ENCODE results near the gene MARK4. TPM values are rescaled to one million over a fixed set of nuclear protein-coding genes. Genes with fewer than 3 reads are reported as not detected.

The MARK4 gene
- polyA plus RNA-seq, 1 donor (not counting 4 experiments of a cell fraction or from before 2014, with no cell fraction given), result 19.7 TPM

DNA sequence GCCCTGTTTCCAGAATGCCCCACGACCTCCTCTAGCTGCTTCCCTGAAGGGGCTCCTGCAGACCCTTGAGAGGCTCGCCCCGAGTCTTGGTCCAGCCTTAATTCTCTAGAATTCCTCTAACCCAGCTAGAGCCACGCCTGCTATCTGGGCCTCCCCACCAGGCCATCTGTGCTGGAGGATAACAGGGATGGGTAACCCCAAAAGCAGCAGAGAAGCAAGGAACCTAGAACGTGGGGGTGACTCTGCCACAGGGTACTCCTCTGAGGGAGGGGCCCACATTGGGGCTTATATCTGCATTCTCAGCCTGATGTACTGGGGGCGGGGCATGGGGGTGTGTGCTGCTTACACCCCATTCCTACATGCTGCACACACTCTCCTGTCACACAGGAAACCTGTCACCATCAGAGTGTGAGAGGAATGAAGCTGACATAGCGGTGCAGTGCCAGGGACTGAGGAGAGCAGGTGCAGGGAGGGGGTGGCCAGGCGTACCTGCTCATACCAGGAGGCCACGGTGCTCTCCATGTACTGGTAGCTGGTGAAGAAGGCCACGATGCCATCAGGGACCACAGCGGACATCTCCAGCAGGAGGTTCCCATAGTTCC, 103.3 kb downstream of the MARK4 start:
- no peak overlapping the region for H2AFZ ChIP-seq (ENCODE audit: control insufficient read depth, low read length)
- H3K4me2 ChIP-seq (ENCODE audit: control insufficient read depth, extremely low read depth, insufficient read depth, low read depth, low read length), result no peak overlapping the region
- H3K36me3 ChIP-seq (ENCODE audit: control insufficient read depth in 2 of 2, extremely low read depth in 1 of 2, insufficient read depth in 2 of 2, low read length in 2 of 2), result peaks cover 46 to 54% of the 10 kb centered on the region in 2 experiments
- peaks cover 3% of the 10 kb centered on the region for H4K20me1 ChIP-seq (ENCODE audit: control insufficient read depth, extremely low read depth, insufficient read depth, low read length)
- H3K79me2 ChIP-seq (ENCODE audit: control insufficient read depth, insufficient read depth, low read length), result no peaks in the 10 kb centered on the region
- TF ChIP-seq EZH2 (IDR thresholded peaks at IDR 0.05; ENCODE audit: low read length), result no peak
- TF ChIP-seq, protein P1, sequence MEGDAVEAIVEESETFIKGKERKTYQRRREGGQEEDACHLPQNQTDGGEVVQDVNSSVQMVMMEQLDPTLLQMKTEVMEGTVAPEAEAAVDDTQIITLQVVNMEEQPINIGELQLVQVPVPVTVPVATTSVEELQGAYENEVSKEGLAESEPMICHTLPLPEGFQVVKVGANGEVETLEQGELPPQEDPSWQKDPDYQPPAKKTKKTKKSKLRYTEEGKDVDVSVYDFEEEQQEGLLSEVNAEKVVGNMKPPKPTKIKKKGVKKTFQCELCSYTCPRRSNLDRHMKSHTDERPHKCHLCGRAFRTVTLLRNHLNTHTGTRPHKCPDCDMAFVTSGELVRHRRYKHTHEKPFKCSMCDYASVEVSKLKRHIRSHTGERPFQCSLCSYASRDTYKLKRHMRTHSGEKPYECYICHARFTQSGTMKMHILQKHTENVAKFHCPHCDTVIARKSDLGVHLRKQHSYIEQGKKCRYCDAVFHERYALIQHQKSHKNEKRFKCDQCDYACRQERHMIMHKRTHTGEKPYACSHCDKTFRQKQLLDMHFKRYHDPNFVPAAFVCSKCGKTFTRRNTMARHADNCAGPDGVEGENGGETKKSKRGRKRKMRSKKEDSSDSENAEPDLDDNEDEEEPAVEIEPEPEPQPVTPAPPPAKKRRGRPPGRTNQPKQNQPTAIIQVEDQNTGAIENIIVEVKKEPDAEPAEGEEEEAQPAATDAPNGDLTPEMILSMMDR (optimal IDR thresholded peaks at IDR 0.05 in 1 of 3, IDR thresholded peaks at IDR 0.05 in 1 of 3, conservative IDR thresholded peaks at IDR 0.05 in 1 of 3; ENCODE audit: extremely low read depth in 1 of 3, insufficient read depth in 2 of 3, low read length in 3 of 3), result no peak
- no peak overlapping the region for H3K4me3 ChIP-seq (ENCODE audit: control insufficient read depth in 2 of 3, extremely low read depth in 1 of 3, insufficient read depth in 2 of 3, low read depth in 1 of 3, low read length in 3 of 3)
- FAIRE-seq, result no peak
- dilution Hi-C loops (cut with MboI; ENCODE audit: extremely low pct_ligation_motif_present, low sequenced_read_pairs), result no loop called here
- H3K9ac ChIP-seq (ENCODE audit: control insufficient read depth, extremely low read depth, insufficient read depth, low read length), result no peak overlapping the region
- no peaks in the 10 kb centered on the region for H3K9me1 ChIP-seq (ENCODE audit: control insufficient read depth, extremely low read depth, insufficient read depth, low read length)
- H3K27ac ChIP-seq (ENCODE audit: control insufficient read depth, insufficient read depth, low read length), result no peak overlapping the region
- no peaks in the 10 kb centered on the region for H3K4me1 ChIP-seq (ENCODE audit: control insufficient read depth, extremely low read depth, insufficient read depth, low read length)
- no peaks in the 10 kb centered on the region for H3K27me3 ChIP-seq (ENCODE audit: control insufficient read depth, extremely low read depth, insufficient read depth, low read length)
- DNase-seq (ENCODE audit: low read depth, low spot score), result no peak
- H3K9me3 ChIP-seq (ENCODE audit: control insufficient read depth, low read depth, low read length), result no peaks in the 10 kb centered on the region

Other genes starting within 250 kb of the MARK4 start
- gene RELB, start 249.8 kb upstream of the MARK4 start, polyA plus RNA-seq, result 3.6 to 7.3 TPM (median 4.5 TPM) in 3 replicates
- 15.7 to 21.4 TPM (median 19.7 TPM) in 3 replicates for gene CLASRP, start 212.2 kb upstream of the MARK4 start, polyA plus RNA-seq
- 0.13 to 1.6 TPM (median 0.25 TPM) in 3 replicates for gene ZNF296, start 174.8 kb upstream of the MARK4 start, polyA plus RNA-seq
- gene GEMIN7, start 172.0 kb upstream of the MARK4 start, polyA plus RNA-seq, result 23.1 to 30.1 TPM (median 23.7 TPM) in 3 replicates
- gene PPP1R37, start 158.1 kb upstream of the MARK4 start, polyA plus RNA-seq, result 8.6 to 15.2 TPM (median 10.2 TPM) in 3 replicates
- 0.20 to 1.2 TPM (median 0.37 TPM) in 3 replicates for gene NKPD1, start 90.3 kb upstream of the MARK4 start, polyA plus RNA-seq
- 4.7 to 7.9 TPM (median 7.1 TPM) in 3 replicates for gene TRAPPC6A, start 73.0 kb upstream of the MARK4 start, polyA plus RNA-seq
- 5.1 to 8.3 TPM (median 6.9 TPM) in 3 replicates for gene BLOC1S3, start 72.5 kb upstream of the MARK4 start, polyA plus RNA-seq
- gene EXOC3L2, start 5.9 kb upstream of the MARK4 start, polyA plus RNA-seq, result 0.08 to 0.28 TPM (median 0.09 TPM) in 3 replicates
- gene CKM, start 71.6 kb downstream of the MARK4 start, polyA plus RNA-seq, result 0.03 TPM in 1 of 3 replicates, not detected in the others
- 14.7 to 27.9 TPM (median 15.3 TPM) in 3 replicates for gene KLC3, start 89.5 kb downstream of the MARK4 start, polyA plus RNA-seq
- gene ERCC2, start 119.3 kb downstream of the MARK4 start, polyA plus RNA-seq, result 24.7 to 34.4 TPM (median 27.6 TPM) in 3 replicates
- 31.2 to 94.8 TPM (median 38.3 TPM) in 3 replicates for gene PPP1R13L, start 153.8 kb downstream of the MARK4 start, polyA plus RNA-seq
- 8.0 to 16.8 TPM (median 9.8 TPM) in 3 replicates for gene POLR1G, start 155.4 kb downstream of the MARK4 start, polyA plus RNA-seq
- gene ERCC1, start 172.6 kb downstream of the MARK4 start, polyA plus RNA-seq, result 175 to 250 TPM (median 208 TPM) in 3 replicates
- 0.27 to 4.6 TPM (median 3.9 TPM) in 3 replicates for gene FOSB, start 216.7 kb downstream of the MARK4 start, polyA plus RNA-seq
- 8.5 to 13.6 TPM (median 12.2 TPM) in 3 replicates for gene RTN2, start 245.8 kb downstream of the MARK4 start, polyA plus RNA-seq
- gene PPM1N, start 247.2 kb downstream of the MARK4 start, polyA plus RNA-seq, result 1.9 to 2.5 TPM (median 2.0 TPM) in 3 replicates